Pancreas (tissue), 10 donors: ENCODE measurements around the gene HNRNPA1L2. TPM values are rescaled to one million over a fixed set of nuclear protein-coding genes. Genes with fewer than 3 reads are reported as not detected.
"Not testable (repeated sequence)": the region's sequence is repeated elsewhere in the genome, so short reads cannot be mapped to it uniquely, and the experiment has no call there.

Source experiments
- ATAC-seq, 4 donors: fragments of 200-7000 bp; cut with Tn5 transposase; one replicate each; pipeline versions ENCODE4 v1.8.0 to v1.9.1; 2020; ENCODE audit warnings: mild to moderate bottlenecking in 4 of 4, moderate library complexity in 4 of 4
- DNase-seq, 6 donors: peaks; one replicate each; pipeline ENCODE4 v3.0.0-alpha.2; 2020
- FAIRE-seq: peaks from 2 replicates; lab custom pipeline; 2012; peaks lifted over from hg19 to GRCh38; lab: Jason Lieb, UNC
- H3K27ac ChIP-seq, 4 donors: fragments of 200-600 bp; sonication (generic); 1 replicate in 3 of 4; 2 replicates in 1 of 4; pipeline versions ENCODE4 v1.5.0 to v1.8.0; 2020
- H3K27me3 ChIP-seq, 4 donors: fragments of 200-600 bp; one replicate each; pipeline ENCODE4 v1.8.0; 2021
- H3K36me3 ChIP-seq, 3 donors: fragments of 200-600 bp; sonication (generic) in 1 of 3; one replicate each; pipeline versions ENCODE4 v1.5.0 to v1.8.0; 2020 to 2021
- H3K4me1 ChIP-seq, 3 donors: fragments of 200-600 bp; one replicate each; pipeline ENCODE4 v1.8.0; 2021
- H3K4me3 ChIP-seq, 4 donors: fragments of 200-600 bp; sonication (generic) in 2 of 4; one replicate each; pipeline versions ENCODE4 v1.5.0 to v1.8.0; 2020 to 2021
- H3K9me3 ChIP-seq, 4 donors: fragments of 200-600 bp; one replicate each; pipeline ENCODE4 v1.8.0; 2021
- WGBS, 2 donors: extraction: QIAGEN DNeasy Blood & Tissue Kit; methylation state at CpG; one replicate each; pipeline ENCODE4 v1.1.7; 2013; 5-methylcytosine and 5-hydroxymethylcytosine counted together
- intact Hi-C, 3 donors: fragments of 100-400 bp; cut with DNase I; formaldehyde crosslinking; loops; one replicate each; pipeline versions ENCODE4 v1.11.1 to v1.14.2; 2022
- polyA plus RNA-seq, 2 donors: library from polyadenylated mRNA; stranded (reverse); fragments of 200-250 nt; gene quantifications; one replicate each; pipeline ENCODE4 v1.2.3, GENCODE V29; 2013
- total RNA-seq, 6 donors: library from RNA; stranded (reverse); fragmentation: NEBNext Ultra II Directional in 4 of 6; extraction: Animal tissue kit (Norgen Biotek cat#: 25700) in 4 of 6; gene quantifications; one replicate each; pipeline versions ENCODE4 v1.2.1 to v1.2.4, GENCODE V29; 2021 to 2023
- TF ChIP-seq, protein P1 (sequence below), 4 donors: fragments of 200-600 bp; sonication (generic) in 3 of 4; IDR thresholded peaks; one replicate each; pipeline versions ENCODE4 v1.5.0 to v1.8.0; 2021; ENCODE audit warnings: antibody characterized with exemption in 4 of 4
- donor health status: healthy with polysubstance abuse.
- donor health status: DM: no; HTN: no; CAD: no; lungs with moderate emphysema.
- donor health status: DM: no; HTN: no; CAD: no.
- donor health status: control.
- donor health status: control.
- donor health status: Bipolar disorder and iron deficiency.
- donor health status: DM: yes; HTN: yes; CAD: no.
- donor health status: DM: no; HTN: no; CAD: no.
- donor health status: DM: no; HTN: no; CAD: no.
- donor health status: DM: yes; HTN: yes; CAD: no.

HNRNPA1L2 gene
- total and polyA plus RNA-seq, 8 donors, result 1.9 to 15.0 (median 3.1) TPM

DNA sequence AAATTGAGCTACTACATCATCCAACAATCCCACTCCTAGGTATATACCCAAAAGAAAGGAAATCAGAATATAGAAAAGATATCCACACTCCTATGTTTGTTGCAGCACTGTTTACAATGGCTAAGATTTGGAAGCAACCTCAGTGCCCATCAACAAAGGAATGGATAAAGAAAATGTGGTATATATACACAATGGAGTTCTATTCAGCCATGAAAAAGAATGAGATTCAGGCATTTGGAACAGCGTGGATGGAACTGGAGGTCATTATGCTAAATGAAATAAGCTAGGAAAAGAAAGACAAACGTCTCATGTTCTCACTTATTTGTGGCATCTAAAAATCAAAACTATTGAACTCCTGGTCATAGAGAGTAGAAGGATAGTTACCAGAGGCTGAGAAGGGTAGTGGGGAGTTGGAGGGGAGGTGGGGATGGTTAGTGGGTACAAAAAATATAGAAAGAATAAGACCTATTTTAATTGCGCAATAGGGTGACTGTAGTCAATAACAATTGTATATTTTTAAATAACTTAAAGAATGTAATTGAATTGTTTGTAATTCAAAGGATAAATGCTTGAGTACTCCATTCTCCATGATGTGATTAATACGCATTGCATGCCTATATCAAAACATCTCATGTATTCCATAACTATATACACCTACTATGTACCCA lies 27.0 kb upstream of the HNRNPA1L2 start:
- no peak overlapping the region for H3K4me3 ChIP-seq
- WGBS, 2 donors, result 80 to 85% methylated on average over 4 of the region's 4 CpGs
- DNase-seq (no peak), ATAC-seq (no peak), FAIRE-seq (no peak)
- peaks cover 0 to 2% (median 0%) of the 10 kb centered on the region in 3 donors for H3K4me1 ChIP-seq
- no peaks in the 10 kb centered on the region for H3K36me3 ChIP-seq
- intact Hi-C loops, result no loop called here
- no peaks in the 10 kb centered on the region for H3K9me3 ChIP-seq
- TF ChIP-seq, protein P1, sequence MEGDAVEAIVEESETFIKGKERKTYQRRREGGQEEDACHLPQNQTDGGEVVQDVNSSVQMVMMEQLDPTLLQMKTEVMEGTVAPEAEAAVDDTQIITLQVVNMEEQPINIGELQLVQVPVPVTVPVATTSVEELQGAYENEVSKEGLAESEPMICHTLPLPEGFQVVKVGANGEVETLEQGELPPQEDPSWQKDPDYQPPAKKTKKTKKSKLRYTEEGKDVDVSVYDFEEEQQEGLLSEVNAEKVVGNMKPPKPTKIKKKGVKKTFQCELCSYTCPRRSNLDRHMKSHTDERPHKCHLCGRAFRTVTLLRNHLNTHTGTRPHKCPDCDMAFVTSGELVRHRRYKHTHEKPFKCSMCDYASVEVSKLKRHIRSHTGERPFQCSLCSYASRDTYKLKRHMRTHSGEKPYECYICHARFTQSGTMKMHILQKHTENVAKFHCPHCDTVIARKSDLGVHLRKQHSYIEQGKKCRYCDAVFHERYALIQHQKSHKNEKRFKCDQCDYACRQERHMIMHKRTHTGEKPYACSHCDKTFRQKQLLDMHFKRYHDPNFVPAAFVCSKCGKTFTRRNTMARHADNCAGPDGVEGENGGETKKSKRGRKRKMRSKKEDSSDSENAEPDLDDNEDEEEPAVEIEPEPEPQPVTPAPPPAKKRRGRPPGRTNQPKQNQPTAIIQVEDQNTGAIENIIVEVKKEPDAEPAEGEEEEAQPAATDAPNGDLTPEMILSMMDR (IDR thresholded peaks at IDR 0.05), result no peak
- H3K27me3 ChIP-seq, result no peaks in the 10 kb centered on the region
- H3K27ac ChIP-seq, result no peak overlapping the region

GRCh38 chr13:52615812-52616211 lies 26.4 kb upstream of the HNRNPA1L2 start:
- Histone ChIP-seq H3K27me3 (no peaks in the 10 kb centered on the region), H3K4me3 (no peak overlapping the region), H3K27ac (no peak overlapping the region), H3K9me3 (no peaks in the 10 kb centered on the region), H3K4me1 (peaks cover 0 to 2% (median 0%) of the 10 kb centered on the region in 3 donors), H3K36me3 (no peaks in the 10 kb centered on the region)
- intact Hi-C loops, result no loop called here
- ATAC-seq, result no peak
- FAIRE-seq, result no peak
- TF ChIP-seq, protein P1 (IDR thresholded peaks at IDR 0.05), result no peak
- DNase-seq, result no peak
- 82 to 83% methylated on average over 5 of the region's 5 CpGs for WGBS, 2 donors

- FAIRE-seq, result no peak
- 0 to 1% methylated on average over 51 of the region's 51 CpGs for WGBS, 2 donors
Measured at GRCh38 chr13:52617070-52618060, 24.9 kb upstream of the HNRNPA1L2 start.

GRCh38 chr13:52631083-52631690 lies 11.0 kb upstream of the HNRNPA1L2 start:
- peaks cover 0 to 17% (median 0%) of the 10 kb centered on the region in 3 donors for H3K36me3 ChIP-seq
- intact Hi-C loops, ATAC-seq: not testable (repeated sequence)

More at GRCh38 chr13:52617070-52618060, 24.9 kb upstream of the HNRNPA1L2 start:
- Histone ChIP-seq H3K27ac (peak overlapping the region; percentile 55 to 73 (median 63)), H3K9me3 (no peaks in the 10 kb centered on the region), H3K4me3 (peak overlapping the region; percentile 46 to 72 (median 56)), H3K4me1 (peaks cover 0 to 2% (median 0%) of the 10 kb centered on the region in 3 donors), H3K27me3 (no peaks in the 10 kb centered on the region), H3K36me3 (no peaks in the 10 kb centered on the region)
- ATAC-seq, result peak; percentile 97 to 100 (median 98)
- peak; percentile 77 to 90 (median 82) for DNase-seq
- TF ChIP-seq, protein P1 (IDR thresholded peaks at IDR 0.05), result no peak
- intact Hi-C loops, result no loop called here

More at GRCh38 chr13:52631083-52631690, 11.0 kb upstream of the HNRNPA1L2 start:
- H3K4me3 ChIP-seq, H3K4me1 ChIP-seq, FAIRE-seq, DNase-seq, H3K9me3 ChIP-seq, H3K27me3 ChIP-seq, H3K27ac ChIP-seq: not testable (repeated sequence)
- 87 to 89% methylated on average over 6 to 7 of the region's 7 CpGs for whole genome bisulfite sequencing, 2 donors
